HG03196 (cell line): ENCODE results near the gene CERS6.
"Not testable (repeated sequence)": the region's sequence is repeated elsewhere in the genome, so short reads cannot be mapped to it uniquely, and the experiment has no call there.

ENCODE experiments used
- ATAC-seq: cut with Tn5 transposase; IDR thresholded peaks from one replicate; pipeline ENCODE4 v1.9.1; 2021; ENCODE audit not compliant: unreplicated experiment

The CERS6 gene

GRCh38 chr2:168662651-168663208 lies 206.7 kb downstream of the CERS6 start:
- ATAC-seq: no peak

GRCh38 chr2:168663993-168664392 lies 207.9 kb downstream of the CERS6 start:
- no peak for ATAC-seq

GRCh38 chr2:168664715-168665114 lies 208.6 kb downstream of the CERS6 start:
- not testable (repeated sequence) for ATAC-seq

GRCh38 chr2:168666339-168666738 lies 210.3 kb downstream of the CERS6 start:
- ATAC-seq: no peak

- ATAC-seq: no peak
Measured at GRCh38 chr2:168667156-168667555, 211.1 kb downstream of the CERS6 start.

GRCh38 chr2:168669151-168669550 lies 213.1 kb downstream of the CERS6 start:
- no peak for ATAC-seq

GRCh38 chr2:168670478-168670877 lies 214.4 kb downstream of the CERS6 start:
- ATAC-seq: no peak

- no peak for ATAC-seq
Measured at GRCh38 chr2:168671932-168672331, 215.9 kb downstream of the CERS6 start.

- no peak for ATAC-seq
Measured at GRCh38 chr2:168673265-168674189, 217.5 kb downstream of the CERS6 start.

GRCh38 chr2:168678153-168678853 lies 222.2 kb downstream of the CERS6 start:
- ATAC-seq: no peak

GRCh38 chr2:168679081-168679480 lies 223.0 kb downstream of the CERS6 start:
- no peak for ATAC-seq

- no peak for ATAC-seq
Measured at GRCh38 chr2:168679741-168680310, 223.8 kb downstream of the CERS6 start.

GRCh38 chr2:168683996-168684395 lies 227.9 kb downstream of the CERS6 start:
- ATAC-seq: no peak

- ATAC-seq: no peak
Measured at GRCh38 chr2:168684921-168685599, 229.0 kb downstream of the CERS6 start.

- no peak for ATAC-seq
Measured at GRCh38 chr2:168685600-168686451, 229.8 kb downstream of the CERS6 start.

- ATAC-seq: no peak
Measured at GRCh38 chr2:168686452-168687191, 230.6 kb downstream of the CERS6 start.

- ATAC-seq: no peak
Measured at GRCh38 chr2:168687314-168687713, 231.2 kb downstream of the CERS6 start.

- no peak for ATAC-seq
Measured at GRCh38 chr2:168690381-168690885, 234.4 kb downstream of the CERS6 start.

GRCh38 chr2:168691221-168691620 lies 235.1 kb downstream of the CERS6 start:
- ATAC-seq: no peak
